Psoas muscle (tissue), 8 donors: ENCODE results near the gene ACTL7B. TPM values are rescaled to one million over a fixed set of nuclear protein-coding genes. Genes with fewer than 3 reads are reported as not detected.
A peak's percentile ranks its signal among the peaks of the same experiment; 100 is the strongest.

ENCODE experiments used
- ATAC-seq, 4 donors: fragments of 200-7000 bp; cut with Tn5 transposase; one replicate each; pipeline ENCODE4 v1.9.1; 2020; ENCODE audit warnings: moderate library complexity in 3 of 4, mild to moderate bottlenecking in 2 of 4
- DNase-seq, 2 donors: peaks; one replicate each; pipeline ENCODE4 v3.0.0-alpha.2; 2020
- H3K27ac ChIP-seq: fragments of 200-600 bp; one replicate; pipeline ENCODE4 v1.8.0; 2022
- H3K27me3 ChIP-seq, 3 donors: fragments of 200-600 bp in 1 of 3; one replicate each; pipeline versions ENCODE4 v1.6.1 to v1.8.0; 2013 to 2022; ENCODE audit warnings: low read length in 2 of 3, mild to moderate bottlenecking in 2 of 3, moderate library complexity in 1 of 3; ENCODE audit not compliant: insufficient read depth in 3 of 3
- H3K36me3 ChIP-seq, 2 donors: fragments of 200-600 bp in 1 of 2; one replicate each; pipeline versions ENCODE4 v1.6.1 to v1.8.0; 2013 to 2022; ENCODE audit warnings: low read depth in 1 of 2, mild to moderate bottlenecking in 1 of 2, moderate library complexity in 1 of 2; ENCODE audit not compliant: insufficient read depth in 1 of 2
- H3K4me1 ChIP-seq: fragments of 200-600 bp; one replicate; pipeline ENCODE4 v1.8.0; 2022
- H3K4me3 ChIP-seq: fragments of 200-600 bp; one replicate; pipeline ENCODE4 v1.8.0; 2022; ENCODE audit warnings: mild to moderate bottlenecking
- H3K9me3 ChIP-seq: fragments of 200-600 bp; one replicate; pipeline ENCODE4 v1.8.0; 2022
- WGBS, 3 donors: extraction: QIAGEN DNeasy Blood & Tissue Kit; methylation state at CpG; one replicate each; pipeline versions ENCODE4 v1.1.6 to v1.1.7; 2013; 5-methylcytosine and 5-hydroxymethylcytosine counted together
- intact Hi-C, 2 donors: fragments of 100-400 bp; cut with DNase I; formaldehyde crosslinking; loops; one replicate each; pipeline versions ENCODE4 v1.11.0 to v1.14.2; 2022
- polyA plus RNA-seq, 3 donors: library from polyadenylated mRNA; stranded (reverse); fragments of 200-250 nt; gene quantifications; one replicate each; pipeline ENCODE4 v1.2.3, GENCODE V29; 2013
- total RNA-seq, 4 donors: library from RNA; stranded (reverse); fragmentation: NEBNext Ultra II Directional in 2 of 4; extraction: Animal tissue kit (Norgen Biotek cat#: 25700) in 2 of 4; gene quantifications; one replicate each; pipeline versions ENCODE4 v1.2.1 to v1.2.4, GENCODE V29; 2021 to 2023
- TF ChIP-seq, protein P1 (sequence below): fragments of 200-600 bp; IDR thresholded peaks from one replicate; pipeline ENCODE4 v1.8.0; 2022; ENCODE audit warnings: antibody characterized with exemption
- donor health status: healthy with polysubstance abuse.
- donor health status: DM: no; HTN: no; CAD: no; lungs with moderate emphysema.
- donor health status: Bipolar disorder and iron deficiency.
- donor health status: healthy.
- donor health status: DM: yes; HTN: yes; CAD: no.
- donor health status: DM: no; HTN: no; CAD: no.
- donor health status: DM: no; HTN: no; CAD: no.
- donor health status: DM: yes; HTN: yes; CAD: no.

ACTL7B gene
- total and polyA plus RNA-seq, 7 donors, result not detected

DNA sequence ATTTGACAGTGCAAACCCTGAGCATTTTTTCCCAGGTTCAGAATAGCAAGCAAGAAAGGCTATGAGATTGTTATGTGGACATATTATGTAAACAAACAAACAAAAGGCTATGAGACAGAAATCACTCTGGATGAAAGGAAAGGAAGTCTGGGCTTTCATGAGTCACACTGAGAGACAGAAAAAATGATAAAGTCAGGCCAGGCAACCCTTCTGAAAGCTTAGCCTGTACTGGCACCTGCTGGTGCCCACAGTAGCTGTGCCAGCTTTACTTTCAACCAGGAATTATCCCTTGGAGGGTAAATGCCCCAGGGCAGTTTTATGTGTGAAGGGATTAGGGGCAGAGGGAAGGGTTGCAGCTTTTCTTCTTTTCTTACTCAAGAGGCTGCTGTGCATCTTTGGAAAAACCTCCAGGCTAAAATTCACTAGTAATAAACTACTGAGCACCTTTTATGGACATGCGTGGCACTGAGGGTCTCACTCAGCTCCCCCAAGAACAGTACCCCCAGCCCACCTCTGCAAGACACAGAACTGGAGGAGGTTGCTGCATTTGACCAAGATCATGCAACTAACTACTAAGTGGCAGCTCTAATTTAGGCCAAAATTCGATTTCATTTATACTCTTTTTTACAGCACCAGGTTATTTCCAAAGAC, 41.7 kb downstream of the ACTL7B start:
- Histone ChIP-seq H3K36me3 (no peaks in the 10 kb centered on the region), H3K27me3 (no peaks in the 10 kb centered on the region), H3K27ac (no peak overlapping the region), H3K9me3 (no peaks in the 10 kb centered on the region), H3K4me3 (no peak overlapping the region), H3K4me1 (no peaks in the 10 kb centered on the region)
- peak; percentile 61 to 76 (median 72) for ATAC-seq
- TF ChIP-seq, protein P1, sequence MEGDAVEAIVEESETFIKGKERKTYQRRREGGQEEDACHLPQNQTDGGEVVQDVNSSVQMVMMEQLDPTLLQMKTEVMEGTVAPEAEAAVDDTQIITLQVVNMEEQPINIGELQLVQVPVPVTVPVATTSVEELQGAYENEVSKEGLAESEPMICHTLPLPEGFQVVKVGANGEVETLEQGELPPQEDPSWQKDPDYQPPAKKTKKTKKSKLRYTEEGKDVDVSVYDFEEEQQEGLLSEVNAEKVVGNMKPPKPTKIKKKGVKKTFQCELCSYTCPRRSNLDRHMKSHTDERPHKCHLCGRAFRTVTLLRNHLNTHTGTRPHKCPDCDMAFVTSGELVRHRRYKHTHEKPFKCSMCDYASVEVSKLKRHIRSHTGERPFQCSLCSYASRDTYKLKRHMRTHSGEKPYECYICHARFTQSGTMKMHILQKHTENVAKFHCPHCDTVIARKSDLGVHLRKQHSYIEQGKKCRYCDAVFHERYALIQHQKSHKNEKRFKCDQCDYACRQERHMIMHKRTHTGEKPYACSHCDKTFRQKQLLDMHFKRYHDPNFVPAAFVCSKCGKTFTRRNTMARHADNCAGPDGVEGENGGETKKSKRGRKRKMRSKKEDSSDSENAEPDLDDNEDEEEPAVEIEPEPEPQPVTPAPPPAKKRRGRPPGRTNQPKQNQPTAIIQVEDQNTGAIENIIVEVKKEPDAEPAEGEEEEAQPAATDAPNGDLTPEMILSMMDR, result peak; percentile 52
- intact Hi-C loops, result no loop called here
- DNase-seq, result no peak
- WGBS, 3 donors, result 89 to 95% (median 95%) methylated on average over 2 of the region's 2 CpGs

DNA sequence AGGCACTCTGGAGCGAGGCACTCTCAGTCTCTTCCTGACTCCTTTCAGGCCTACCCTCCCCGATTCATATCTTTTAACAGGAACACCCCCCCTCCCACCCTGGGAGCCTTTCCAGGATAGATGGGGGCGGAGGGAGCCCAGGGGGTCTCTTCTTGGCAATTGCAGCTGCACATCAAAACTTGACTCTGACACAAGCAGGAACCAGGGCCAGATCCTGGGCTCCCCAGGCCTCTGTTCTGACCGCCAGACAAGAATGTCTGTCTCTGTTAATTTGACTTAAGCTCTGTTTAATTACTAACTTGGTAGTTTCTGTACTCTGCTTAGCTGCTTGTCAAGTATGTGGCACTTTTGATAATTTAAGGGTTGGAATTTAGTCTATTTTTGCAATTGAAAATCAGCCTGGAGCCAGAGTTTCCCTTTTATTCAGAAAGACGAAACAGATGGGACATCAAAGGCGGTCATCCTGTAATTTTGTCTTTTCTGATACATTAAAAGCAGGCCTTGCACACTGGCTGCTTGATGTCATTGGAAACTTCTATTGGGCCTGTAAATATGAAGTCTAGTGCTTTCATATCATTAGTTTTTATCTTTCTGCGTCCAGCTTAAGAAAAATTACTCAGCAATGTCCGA, 43.3 kb downstream of the ACTL7B start:
- no peak overlapping the region for H3K27ac ChIP-seq
- H3K27me3 ChIP-seq, result no peaks in the 10 kb centered on the region
- H3K9me3 ChIP-seq, result no peaks in the 10 kb centered on the region
- DNase-seq (no peak), ATAC-seq (no peak)
- H3K4me1 ChIP-seq, result no peaks in the 10 kb centered on the region
- no peak overlapping the region for H3K4me3 ChIP-seq
- intact Hi-C loops, result no loop called here
- no peaks in the 10 kb centered on the region for H3K36me3 ChIP-seq
- 81 to 92% (median 88%) methylated on average over 8 of the region's 8 CpGs for WGBS, 3 donors
- TF ChIP-seq, protein P1, result no peak

DNA sequence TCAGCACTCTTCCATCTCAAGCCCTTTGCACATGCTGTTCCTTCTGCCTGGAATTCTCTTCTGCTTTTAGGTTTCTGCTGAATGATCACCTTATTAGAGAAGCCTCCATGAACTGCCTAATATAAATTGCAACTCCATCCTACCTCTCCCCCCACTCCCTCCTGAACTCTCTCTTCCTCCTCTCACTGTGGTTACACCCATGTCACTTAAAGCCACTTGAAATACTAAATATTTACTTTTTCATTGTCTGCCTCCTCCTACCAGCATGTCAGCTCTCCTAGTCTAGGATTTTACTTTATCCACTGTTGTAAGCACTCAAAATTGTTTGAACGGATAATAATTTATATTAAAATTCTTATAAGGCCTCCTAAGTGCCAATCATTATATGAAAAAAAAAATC, 43.8 kb downstream of the ACTL7B start:
- no peaks in the 10 kb centered on the region for H3K36me3 ChIP-seq
- no peak for DNase-seq
- no peak for ATAC-seq

DNA sequence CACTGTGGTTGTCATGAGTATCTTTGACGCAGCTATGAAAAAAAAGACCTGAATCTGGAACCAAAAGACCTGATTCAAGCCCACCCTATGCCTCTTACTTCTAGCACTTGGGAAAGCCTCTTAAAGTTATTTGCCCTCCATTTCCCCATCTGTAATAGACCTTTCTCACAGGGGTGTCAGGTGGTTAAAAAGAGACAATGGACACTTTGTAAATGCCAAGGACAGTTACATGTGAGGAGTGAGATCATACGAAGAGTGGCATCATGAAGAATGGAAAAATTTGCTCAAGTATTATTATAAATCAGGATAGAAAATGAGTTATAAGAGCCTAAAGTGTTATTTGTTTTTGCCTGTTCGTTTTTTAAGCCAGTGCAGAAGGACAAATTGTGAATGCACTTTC, 46.5 kb downstream of the ACTL7B start:
- WGBS, 3 donors, result 73 to 81% (median 77%) methylated on average over 3 of the region's 3 CpGs
- no peak overlapping the region for H3K27ac ChIP-seq
- H3K9me3 ChIP-seq, result no peaks in the 10 kb centered on the region
- intact Hi-C loops, result no loop called here
- H3K4me3 ChIP-seq, result no peak overlapping the region
- ATAC-seq, result no peak
- TF ChIP-seq, protein P1, result no peak
- no peak for DNase-seq
- H3K36me3 ChIP-seq, result no peaks in the 10 kb centered on the region
- no peaks in the 10 kb centered on the region for H3K4me1 ChIP-seq
- H3K27me3 ChIP-seq, result no peaks in the 10 kb centered on the region

More for the DNA sequence above, 43.8 kb downstream of the ACTL7B start:
- Histone ChIP-seq H3K27me3 (no peaks in the 10 kb centered on the region), H3K9me3 (no peaks in the 10 kb centered on the region), H3K27ac (no peak overlapping the region), H3K4me1 (no peaks in the 10 kb centered on the region), H3K4me3 (no peak overlapping the region)
- TF ChIP-seq, protein P1, result no peak
- intact Hi-C loops, result no loop called here
- WGBS, 3 donors, result 88 to 95% (median 93%) methylated on average over 1 of the region's 1 CpG

Other genes starting within 250 kb of the ACTL7B start
- not detected for gene ACTL7A, start 6.3 kb upstream of the ACTL7B start, total RNA-seq
- gene ACTL7A, start 6.3 kb upstream of the ACTL7B start, polyA plus RNA-seq, result not detected
- gene ELP1, start 78.1 kb upstream of the ACTL7B start, total RNA-seq, result 10 to 100 TPM in 3 of 4 donors, 1 to 10 TPM in 1; 9.8 to 21.0 (median 17.9) TPM
- gene ELP1, start 78.1 kb upstream of the ACTL7B start, polyA plus RNA-seq, result 10 to 100 TPM in 2 of 3 donors, 1 to 10 TPM in 1; 9.6 to 17.5 (median 14.3) TPM
- 10 to 100 TPM in 1 of 4 donors, 1 to 10 TPM in 3; 7.6 to 15.2 (median 8.3) TPM for gene ABITRAM, start 78.4 kb upstream of the ACTL7B start, total RNA-seq
- gene ABITRAM, start 78.4 kb upstream of the ACTL7B start, polyA plus RNA-seq, result 10 to 100 TPM; 14.1 to 37.9 (median 24.3) TPM
- 10 to 100 TPM; 27.2 to 48.2 (median 32.5) TPM for gene CTNNAL1, start 157.5 kb upstream of the ACTL7B start, total RNA-seq
- 10 to 100 TPM; 14.1 to 49.4 (median 44.2) TPM for gene CTNNAL1, start 157.5 kb upstream of the ACTL7B start, polyA plus RNA-seq